ENCODE measurements around the gene PSMA4.
"Not testable (repeated sequence)": the region's sequence is repeated elsewhere in the genome, so short reads cannot be mapped to it uniquely, and the experiment has no call there.

The PSMA4 gene

GRCh38 chr15:78552597-78552996 lies 12.4 kb downstream of the PSMA4 start:
- no peak for FAIRE-seq

GRCh38 chr15:78560201-78560600 lies 20.0 kb downstream of the PSMA4 start:
- FAIRE-seq = not testable (repeated sequence)

DNA sequence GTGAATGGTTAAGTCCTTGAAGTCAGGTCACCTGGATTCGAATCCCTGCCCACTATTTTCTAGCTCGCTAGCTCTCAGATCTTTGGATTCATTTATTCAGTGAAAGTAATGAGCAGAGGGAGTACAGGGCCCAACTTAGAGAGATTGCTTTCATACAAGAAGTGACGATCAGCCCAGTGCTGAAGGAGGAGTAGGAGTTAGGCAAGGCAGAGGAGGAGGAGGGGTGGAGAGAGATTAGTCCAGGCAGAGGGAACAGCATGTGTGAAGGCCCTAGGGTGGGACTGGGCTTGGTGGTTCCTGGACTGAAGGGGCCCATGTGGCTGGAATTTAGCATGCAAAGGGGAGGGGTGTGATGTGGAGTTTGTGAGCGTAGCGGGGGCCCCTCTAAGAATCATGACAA lies 21.2 kb downstream of the PSMA4 start:
- no peak for FAIRE-seq

DNA sequence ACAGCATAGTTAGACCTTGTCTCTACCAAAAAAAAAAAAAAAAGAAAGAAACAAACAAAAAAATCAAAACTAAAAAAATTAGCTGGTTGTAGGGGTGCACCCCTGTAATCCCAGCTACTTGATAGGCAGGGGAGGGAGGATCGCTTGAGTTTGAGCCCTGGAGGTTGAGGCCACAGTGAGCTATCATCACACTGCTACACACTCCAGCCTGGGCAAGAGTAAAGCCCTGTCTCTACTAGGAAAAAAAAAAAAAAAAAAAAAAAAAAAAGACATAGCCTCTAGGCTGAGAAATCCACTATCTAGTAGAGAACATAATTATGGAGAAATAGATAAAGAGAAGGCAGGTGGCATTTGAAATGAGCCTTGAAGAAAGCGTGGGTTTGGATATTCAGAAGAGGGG lies 22.8 kb downstream of the PSMA4 start:
- FAIRE-seq = no peak

GRCh38 chr15:78564743-78565096 lies 24.5 kb downstream of the PSMA4 start:
- no peak for FAIRE-seq

DNA sequence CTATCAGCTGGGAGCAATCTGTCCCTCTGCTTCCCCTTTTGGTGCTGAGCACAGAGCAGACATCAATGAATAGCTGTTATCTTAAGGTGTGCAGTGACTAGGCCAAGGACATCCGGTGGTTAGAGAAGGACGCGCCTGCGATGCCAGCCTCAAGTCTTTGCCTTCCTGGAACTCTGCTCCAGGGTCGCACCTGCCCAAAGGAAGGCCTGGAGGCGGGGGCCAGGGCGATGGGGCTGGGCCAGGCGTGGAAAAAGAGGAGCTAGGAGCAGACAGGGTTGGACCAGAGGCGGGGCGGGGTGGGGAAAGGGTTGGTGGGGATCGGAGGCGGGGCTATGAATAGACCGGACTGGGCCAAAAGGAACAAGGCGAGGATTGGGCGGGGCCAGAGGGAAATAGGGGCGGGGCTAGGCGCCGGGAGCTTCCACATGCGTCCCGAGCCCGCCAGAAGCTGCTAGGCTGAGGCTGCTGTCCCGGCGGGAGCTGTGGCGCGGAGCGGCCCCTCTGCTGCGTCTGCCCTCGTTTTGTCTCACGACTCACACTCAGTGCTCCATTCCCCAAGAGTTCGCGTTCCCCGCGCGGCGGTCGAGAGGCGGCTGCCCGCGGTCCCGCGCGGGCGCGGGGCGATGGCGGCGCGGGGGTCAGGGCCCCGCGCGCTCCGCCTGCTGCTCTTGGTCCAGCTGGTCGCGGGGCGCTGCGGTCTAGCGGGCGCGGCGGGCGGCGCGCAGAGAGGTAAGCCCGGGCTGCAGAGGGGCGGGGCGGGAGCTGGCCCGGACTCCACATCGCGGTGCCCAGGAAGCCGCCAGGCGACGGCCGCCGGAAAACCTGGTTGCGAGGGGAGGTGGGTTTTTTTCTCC lies 25.1 kb downstream of the PSMA4 start, which contains the start of gene CHRNA5:
TSS of gene CHRNA5 (plus strand) at position 424 of the 854 bp plus-strand sequence. CDS start at position 624, 200 bp downstream.
- no peak for FAIRE-seq

DNA sequence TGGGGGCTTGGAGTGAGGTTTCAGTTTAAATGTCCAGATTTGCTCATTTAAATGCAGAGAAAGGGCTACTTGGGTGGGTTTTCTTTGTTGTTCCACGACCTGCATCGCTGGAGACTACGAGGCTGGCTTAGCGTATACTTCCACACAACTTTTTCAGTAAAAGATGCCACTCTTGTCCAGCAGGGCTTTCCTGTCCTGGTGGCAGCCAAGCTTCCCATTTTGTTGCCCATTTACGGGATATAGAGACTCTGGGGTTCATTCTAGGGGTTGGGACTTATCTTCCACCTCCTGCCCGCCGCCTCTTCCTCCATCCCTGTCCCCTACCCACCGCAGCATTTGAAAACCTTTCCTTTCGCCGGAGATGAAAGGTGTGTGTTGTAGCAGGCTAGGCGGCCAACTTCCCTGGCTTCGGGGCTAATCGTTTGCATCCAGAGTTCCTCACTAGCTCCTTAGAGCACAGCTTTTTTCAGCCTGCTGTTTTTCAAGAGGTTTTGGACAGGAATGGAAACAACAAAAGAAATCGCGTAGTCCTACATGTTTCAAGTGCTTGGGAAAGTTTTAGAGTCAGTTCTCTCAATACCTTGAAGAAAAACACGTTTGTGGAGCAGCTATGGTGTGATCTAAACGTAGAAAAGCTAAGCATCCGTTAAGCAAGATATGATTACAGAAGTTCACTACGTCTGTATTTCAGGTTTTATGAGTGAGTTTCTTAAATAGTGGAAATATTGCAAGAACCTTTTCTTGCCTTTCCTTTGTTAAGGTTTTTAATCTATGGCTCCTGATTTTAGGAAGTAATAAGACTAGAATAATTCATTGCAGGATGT lies 25.9 kb downstream of the PSMA4 start:
- no peak for FAIRE-seq

DNA sequence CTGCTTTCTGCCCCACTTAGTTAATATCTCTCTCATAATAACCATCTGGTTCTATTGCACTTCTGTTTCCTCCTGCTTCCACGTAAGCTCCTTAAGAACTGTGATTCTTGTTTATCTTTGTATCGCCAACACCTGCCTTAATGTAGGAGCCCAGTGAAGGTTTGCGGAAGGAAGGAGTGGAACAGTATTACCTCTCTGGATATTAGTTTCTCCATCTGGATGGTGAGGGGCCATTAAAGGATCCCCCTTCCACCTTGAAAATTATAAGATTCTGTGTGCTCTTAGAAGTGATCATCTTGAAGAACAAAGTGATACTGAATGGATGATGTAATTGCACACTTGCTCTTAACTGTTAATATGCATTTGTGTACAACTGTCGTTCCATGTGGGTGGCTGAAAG lies 27.3 kb downstream of the PSMA4 start:
- no peak for FAIRE-seq

GRCh38 chr15:78570710-78571109 lies 30.5 kb downstream of the PSMA4 start:
- no peak for FAIRE-seq

- no peak for FAIRE-seq
Observed at GRCh38 chr15:78571382-78571781, 31.1 kb downstream of the PSMA4 start.

DNA sequence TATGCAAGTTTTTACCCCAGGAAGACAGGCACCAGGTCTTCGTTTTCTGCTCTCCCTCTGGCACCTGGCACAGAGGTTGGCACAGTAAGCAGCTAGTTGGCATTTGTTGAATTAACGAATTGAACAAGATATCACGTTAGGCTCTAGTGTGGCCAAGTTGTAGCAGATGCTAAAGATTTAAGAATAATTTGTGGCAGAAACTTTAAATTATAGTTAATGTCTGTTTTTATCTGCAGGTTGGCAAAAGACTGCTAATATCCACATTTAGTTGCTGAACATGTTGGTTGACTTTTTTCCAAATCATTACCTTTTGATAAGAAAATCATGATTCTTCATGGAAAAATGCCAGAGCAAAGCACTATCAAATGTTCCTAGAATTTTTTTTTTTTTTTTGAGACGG lies 33.2 kb downstream of the PSMA4 start:
- no peak for FAIRE-seq

DNA sequence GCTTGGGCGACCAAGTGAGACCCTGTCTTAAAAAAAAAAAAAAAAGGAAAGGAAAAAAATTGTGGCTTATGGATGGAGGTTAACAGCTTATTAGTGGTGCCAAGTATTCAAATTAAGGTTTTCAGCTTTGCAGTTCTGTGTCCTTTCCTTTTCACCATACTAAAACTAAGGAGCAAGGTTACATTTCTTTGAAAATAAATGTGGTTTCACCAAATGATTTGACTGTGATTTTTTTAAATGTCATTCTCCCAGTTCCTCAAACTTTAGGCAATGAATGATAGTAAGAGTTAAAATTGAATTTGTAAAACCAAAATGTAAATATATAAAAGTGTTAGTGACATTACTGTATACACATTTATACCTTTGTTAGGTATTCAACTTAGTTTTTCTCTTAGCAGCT lies 34.7 kb downstream of the PSMA4 start:
- FAIRE-seq = no peak

DNA sequence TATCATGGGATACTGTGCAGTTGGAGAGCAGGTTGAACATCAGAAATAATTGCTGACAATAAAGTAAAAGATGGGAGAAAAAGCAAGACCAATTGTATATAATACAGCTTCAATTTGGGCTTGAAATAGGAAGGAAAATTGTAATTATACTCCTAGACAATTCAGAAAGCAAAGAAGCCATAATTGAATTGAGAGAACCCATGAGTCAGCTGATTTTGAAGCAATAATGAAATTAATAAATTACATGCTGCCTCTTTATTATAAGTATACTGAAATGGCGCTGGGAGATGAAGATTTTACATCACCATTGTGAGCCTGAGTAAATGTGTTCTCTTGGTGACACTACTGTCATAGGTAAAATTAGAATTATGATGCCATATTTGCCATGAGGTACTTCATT lies 57.3 kb downstream of the PSMA4 start:
- FAIRE-seq = no peak

DNA sequence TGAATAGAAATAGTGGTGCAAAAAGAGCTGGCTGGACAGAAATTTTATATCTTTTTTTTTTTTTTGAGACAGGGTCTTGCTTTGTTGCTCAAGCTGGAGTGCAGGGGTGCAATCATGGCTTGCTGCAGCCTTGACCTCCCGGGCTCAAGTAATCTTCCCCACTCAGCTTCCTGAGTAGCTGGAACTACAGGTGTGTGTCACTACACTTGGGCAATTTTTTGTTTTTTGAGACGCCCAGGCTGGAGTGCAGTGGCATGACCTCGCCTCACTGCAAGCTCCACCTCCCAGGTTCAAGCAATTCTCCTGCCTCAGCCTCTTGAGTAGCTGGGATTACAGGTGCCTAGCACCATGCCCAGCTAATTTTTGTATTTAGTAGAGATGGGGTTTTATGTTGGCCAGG lies 58.1 kb downstream of the PSMA4 start:
- no peak for FAIRE-seq

- no peak for FAIRE-seq
Observed at GRCh38 chr15:78599189-78599588, 58.9 kb downstream of the PSMA4 start.

Measured in TTC549 (cell line).